Hepatocyte (in vitro differentiated cells): Measurements from ENCODE around the gene SPSB2. TPM values are rescaled to one million over a fixed set of nuclear protein-coding genes. Genes with fewer than 3 reads are reported as not detected.

ENCODE experiments used
- DNase-seq: peaks from one replicate; pipeline ENCODE4 v3.0.0-alpha.2; 2016; ENCODE audit warnings: low spot score
- H2AFZ ChIP-seq: fragments of 200-600 bp; sonication (generic); 2 replicates; pipeline ENCODE4 v1.6.0; 2016; ENCODE audit warnings: antibody characterized with exemption, mild to moderate bottlenecking
- H3K27ac ChIP-seq: fragments of 200-600 bp; sonication (generic); 2 replicates; pipeline ENCODE4 v1.5.1; 2016; ENCODE audit warnings: mild to moderate bottlenecking
- H3K27me3 ChIP-seq: fragments of 200-600 bp; sonication (generic); 2 replicates; pipeline ENCODE4 v1.6.1; 2016
- H3K36me3 ChIP-seq: fragments of 200-600 bp; sonication (generic); replicated peaks from 2 replicates; pipeline ENCODE4 v1.5.1; 2016; ENCODE audit warnings: low read depth; ENCODE audit not compliant: insufficient read depth
- H3K4me1 ChIP-seq: fragments of 200-600 bp; sonication (generic); 2 replicates; pipeline ENCODE4 v1.5.1; 2016; ENCODE audit warnings: mild to moderate bottlenecking, moderate library complexity; ENCODE audit not compliant: insufficient read depth
- H3K4me2 ChIP-seq: fragments of 200-600 bp; sonication (generic); 2 replicates; pipeline ENCODE4 v1.6.0; 2016
- H3K4me3 ChIP-seq: fragments of 200-600 bp; sonication (generic); 2 replicates; pipeline ENCODE4 v1.5.1; 2016; ENCODE audit warnings: mild to moderate bottlenecking
- H3K79me2 ChIP-seq: fragments of 200-600 bp; sonication (generic); 2 replicates; pipeline ENCODE4 v1.6.0; 2017; ENCODE audit warnings: mild to moderate bottlenecking
- H3K9me2 ChIP-seq: fragments of 200-600 bp; sonication (generic); replicated peaks from 2 replicates; pipeline ENCODE4 v1.6.0; 2017; ENCODE audit warnings: mild to moderate bottlenecking; ENCODE audit not compliant: insufficient read depth
- H3K9me3 ChIP-seq: fragments of 200-600 bp; sonication (generic); 2 replicates; pipeline ENCODE4 v1.5.1; 2016; ENCODE audit warnings: low read depth, mild to moderate bottlenecking
- H4K20me1 ChIP-seq: fragments of 200-600 bp; sonication (generic); 2 replicates; pipeline ENCODE4 v1.6.0; 2016; ENCODE audit warnings: mild to moderate bottlenecking; ENCODE audit not compliant: insufficient read depth, poor library complexity, severe bottlenecking
- CTCF ChIP-seq: fragments of 200-600 bp; sonication (generic); IDR thresholded peaks from 2 replicates; pipeline ENCODE4 v1.5.1; 2016; ENCODE audit warnings: antibody characterized with exemption, mild to moderate bottlenecking; ENCODE audit not compliant: poor library complexity
- EZH2 ChIP-seq: fragments of 200-600 bp; sonication (generic); IDR thresholded peaks from 2 replicates; pipeline ENCODE4 v1.6.1; 2016; ENCODE audit warnings: antibody characterized with exemption, mild to moderate bottlenecking, borderline replicate concordance
- EZH2phosphoT487 ChIP-seq: fragments of 200-600 bp; sonication (generic); IDR thresholded peaks from one replicate; pipeline ENCODE4 v1.6.1; 2018; ENCODE audit warnings: antibody characterized with exemption, mild to moderate bottlenecking, low read depth, moderate library complexity; ENCODE audit not compliant: unreplicated experiment, severe bottlenecking
- WGBS: methylation state at CpG from one replicate; pipeline ENCODE4 v1.1.6; 2016; ENCODE audit warnings: low lambda C conversion rate; ENCODE audit errors: missing lambda C conversion rate; 5-methylcytosine and 5-hydroxymethylcytosine counted together
- polyA plus RNA-seq: library from polyadenylated mRNA; unstranded; fragments of >200 nt; fragmentation: Nextera tagmentation; extraction: Ambion mirVana; gene quantifications from 2 replicates; pipeline ENCODE4 v1.2.1, GENCODE V29; 2016
- total RNA-seq: library from RNA; depleted of rRNA; stranded (reverse); fragments of >200 nt; gene quantifications from 2 replicates; pipeline ENCODE4 v1.2.3, GENCODE V29; 2014

SPSB2 gene
- total and polyA plus RNA-seq, 2 experiments from 2014 or later = 11.0 to 14.1 TPM

GRCh38 chr12:6869049-6870021, 3.8 kb downstream of the SPSB2 start:
- no peaks in the 10 kb centered on the region for H3K9me2 ChIP-seq
- H3K4me1 ChIP-seq = peaks cover 28% of the 10 kb centered on the region
- H4K20me1 ChIP-seq = peaks cover 21% of the 10 kb centered on the region
- no peaks in the 10 kb centered on the region for H3K27me3 ChIP-seq
- DNase-seq = peak; percentile 93
- peak overlapping the region; percentile 94 for H3K4me3 ChIP-seq
- TF ChIP-seq EZH2 (no peak), CTCF (peak; percentile 82), EZH2phosphoT487 (no peak)
- no peaks in the 10 kb centered on the region for H3K9me3 ChIP-seq
- H3K36me3 ChIP-seq = no peaks in the 10 kb centered on the region
- H2AFZ ChIP-seq = no peak overlapping the region
- 36% methylated on average over 12 of the region's 12 CpGs for WGBS
- H3K4me2 ChIP-seq = peak overlapping the region; percentile 84
- H3K79me2 ChIP-seq = peaks cover 40% of the 10 kb centered on the region
- H3K27ac ChIP-seq = peak overlapping the region; percentile 97

- no peak for DNase-seq
- Histone ChIP-seq H3K4me3 (peak overlapping the region; percentile 94), H3K9me2 (no peaks in the 10 kb centered on the region), H3K27ac (peak overlapping the region; percentile 97), H2AFZ (peak overlapping the region; percentile 11), H3K4me1 (peaks cover 23% of the 10 kb centered on the region), H3K36me3 (no peaks in the 10 kb centered on the region), H3K79me2 (peaks cover 36% of the 10 kb centered on the region), H4K20me1 (peaks cover 21% of the 10 kb centered on the region), H3K4me2 (peak overlapping the region; percentile 84), H3K9me3 (no peaks in the 10 kb centered on the region), H3K27me3 (no peaks in the 10 kb centered on the region)
- WGBS = 7% methylated on average over 22 of the region's 22 CpGs
- TF ChIP-seq CTCF = no peak
- no peak for TF ChIP-seq EZH2phosphoT487
- TF ChIP-seq EZH2 = no peak
Measured at GRCh38 chr12:6868211-6869048, 4.7 kb downstream of the SPSB2 start.

GRCh38 chr12:6867413-6868210, 5.5 kb downstream of the SPSB2 start, which contains the start of gene TPI1:
Gene TPI1 (plus strand): TSS chr12:6867531. CDS start chr12:6867567, 36 bp downstream.
- Histone ChIP-seq H3K36me3 (no peaks in the 10 kb centered on the region), H2AFZ (peak within 1 kb of the TSS; percentile 37), H3K27ac (peak within 1 kb of the TSS; percentile 97), H3K9me3 (no peaks in the 10 kb centered on the region), H3K4me3 (peak within 1 kb of the TSS; percentile 94), H4K20me1 (peaks cover 21% of the 10 kb centered on the region), H3K27me3 (no peaks in the 10 kb centered on the region), H3K79me2 (peaks cover 36% of the 10 kb centered on the region), H3K4me1 (peaks cover 23% of the 10 kb centered on the region), H3K4me2 (peak within 1 kb of the TSS; percentile 84), H3K9me2 (no peaks in the 10 kb centered on the region)
- 4% methylated on average over 39 of the region's 86 CpGs for WGBS
- DNase-seq = peak; percentile 94
- TF ChIP-seq EZH2 = no peak
- no peak for TF ChIP-seq CTCF
- TF ChIP-seq EZH2phosphoT487 = no peak
